Stimulated activated memory B cell treated with anti-CD40 and anti-IgM and Interleukin-4, amounts not matched to agents 10 μg/mL and 1 μg/mL and 100 μg/mL, for 72 hours (primary cell): ENCODE measurements around the gene CLCN7.

Source experiments
- ATAC-seq: fragments of 150-1000 bp; cut with Tn5 transposase; 2 replicates; pipeline ENCODE4 v1.10.0; 2021
- H3K27ac Mint-ChIP-seq: one replicate; pipeline ENCODE4 v1.8.0; 2022; ENCODE audit warnings: mild to moderate bottlenecking, mixed read lengths
- H3K27me3 Mint-ChIP-seq: one replicate; pipeline ENCODE4 v1.8.0; 2022; ENCODE audit warnings: mixed read lengths
- H3K36me3 Mint-ChIP-seq: one replicate; pipeline ENCODE4 v1.8.0; 2022; ENCODE audit warnings: mixed read lengths
- H3K4me1 Mint-ChIP-seq: one replicate; pipeline ENCODE4 v1.8.0; 2022; ENCODE audit warnings: mixed read lengths
- H3K4me3 Mint-ChIP-seq: one replicate; pipeline ENCODE4 v1.8.0; 2022; ENCODE audit warnings: mild to moderate bottlenecking, moderate library complexity, mixed read lengths
- H3K9me3 Mint-ChIP-seq: one replicate; pipeline ENCODE4 v1.8.0; 2022; ENCODE audit warnings: mixed read lengths

CLCN7 gene

GRCh38 chr16:1464894-1465566 lies 9.8 kb downstream of the CLCN7 start:
- H3K4me3 Mint-ChIP-seq: no peak overlapping the region
- no peaks in the 10 kb centered on the region for H3K9me3 Mint-ChIP-seq
- no peak overlapping the region for H3K27ac Mint-ChIP-seq
- peaks cover 22% of the 10 kb centered on the region for H3K4me1 Mint-ChIP-seq
- H3K36me3 Mint-ChIP-seq: peaks cover 29% of the 10 kb centered on the region
- no peak for ATAC-seq
- H3K27me3 Mint-ChIP-seq: no peaks in the 10 kb centered on the region

- Mint-ChIP-seq H3K4me1 (peaks cover 22% of the 10 kb centered on the region), H3K4me3 (no peak overlapping the region), H3K9me3 (no peaks in the 10 kb centered on the region), H3K36me3 (peaks cover 34% of the 10 kb centered on the region), H3K27ac (no peak overlapping the region), H3K27me3 (no peaks in the 10 kb centered on the region)
- ATAC-seq: no peak
These were observed 10.5 kb downstream of the CLCN7 start for GRCh38 chr16:1464196-1464893.

GRCh38 chr16:1461146-1461545 lies 13.7 kb downstream of the CLCN7 start:
- no peak for ATAC-seq
- H3K4me3 Mint-ChIP-seq: no peak overlapping the region
- peak overlapping the region; percentile 44 for H3K27ac Mint-ChIP-seq
- peaks cover 25% of the 10 kb centered on the region for H3K4me1 Mint-ChIP-seq
- no peaks in the 10 kb centered on the region for H3K9me3 Mint-ChIP-seq
- peaks cover 44% of the 10 kb centered on the region for H3K36me3 Mint-ChIP-seq
- H3K27me3 Mint-ChIP-seq: no peaks in the 10 kb centered on the region

GRCh38 chr16:1460602-1461138 lies 14.2 kb downstream of the CLCN7 start:
- Mint-ChIP-seq H3K4me1 (peaks cover 25% of the 10 kb centered on the region), H3K36me3 (peaks cover 44% of the 10 kb centered on the region), H3K27me3 (no peaks in the 10 kb centered on the region), H3K9me3 (no peaks in the 10 kb centered on the region), H3K27ac (peak overlapping the region; percentile 44), H3K4me3 (no peak overlapping the region)
- no peak for ATAC-seq

- Mint-ChIP-seq H3K4me1 (peaks cover 25% of the 10 kb centered on the region), H3K9me3 (no peaks in the 10 kb centered on the region), H3K27ac (peak overlapping the region; percentile 98), H3K4me3 (no peak overlapping the region), H3K27me3 (no peaks in the 10 kb centered on the region), H3K36me3 (peaks cover 44% of the 10 kb centered on the region)
- ATAC-seq: no peak
These were observed 14.9 kb downstream of the CLCN7 start for GRCh38 chr16:1459967-1460366.

- peaks cover 47% of the 10 kb centered on the region for H3K36me3 Mint-ChIP-seq
- H3K4me3 Mint-ChIP-seq: peak overlapping the region; percentile 47
- H3K4me1 Mint-ChIP-seq: peaks cover 25% of the 10 kb centered on the region
- H3K9me3 Mint-ChIP-seq: no peaks in the 10 kb centered on the region
- H3K27me3 Mint-ChIP-seq: no peaks in the 10 kb centered on the region
- peak overlapping the region; percentile 98 for H3K27ac Mint-ChIP-seq
- ATAC-seq: peak; percentile 92
These were observed 15.9 kb downstream of the CLCN7 start for GRCh38 chr16:1458977-1459341.

- no peaks in the 10 kb centered on the region for H3K9me3 Mint-ChIP-seq
- peaks cover 52% of the 10 kb centered on the region for H3K36me3 Mint-ChIP-seq
- H3K4me3 Mint-ChIP-seq: peak overlapping the region; percentile 47
- H3K4me1 Mint-ChIP-seq: peaks cover 25% of the 10 kb centered on the region
- ATAC-seq: peak; percentile 78
- peak overlapping the region; percentile 98 for H3K27ac Mint-ChIP-seq
- H3K27me3 Mint-ChIP-seq: no peaks in the 10 kb centered on the region
These were observed 16.4 kb downstream of the CLCN7 start for GRCh38 chr16:1458336-1458976.

- peaks cover 25% of the 10 kb centered on the region for H3K4me1 Mint-ChIP-seq
- peak overlapping the region; percentile 98 for H3K27ac Mint-ChIP-seq
- no peaks in the 10 kb centered on the region for H3K9me3 Mint-ChIP-seq
- H3K27me3 Mint-ChIP-seq: no peaks in the 10 kb centered on the region
- no peak for ATAC-seq
- peaks cover 49% of the 10 kb centered on the region for H3K36me3 Mint-ChIP-seq
- peak overlapping the region; percentile 10 for H3K4me3 Mint-ChIP-seq
These were observed 17.2 kb downstream of the CLCN7 start for GRCh38 chr16:1457489-1458245.

GRCh38 chr16:1456951-1457350 lies 17.9 kb downstream of the CLCN7 start:
- Mint-ChIP-seq H3K9me3 (no peaks in the 10 kb centered on the region), H3K36me3 (peaks cover 44% of the 10 kb centered on the region), H3K4me3 (no peak overlapping the region), H3K27me3 (no peaks in the 10 kb centered on the region), H3K27ac (no peak overlapping the region), H3K4me1 (peaks cover 25% of the 10 kb centered on the region)
- ATAC-seq: no peak

GRCh38 chr16:1455190-1456171 lies 19.3 kb downstream of the CLCN7 start:
- Mint-ChIP-seq H3K4me3 (no peak overlapping the region), H3K36me3 (peaks cover 43% of the 10 kb centered on the region), H3K4me1 (peaks cover 25% of the 10 kb centered on the region), H3K9me3 (no peaks in the 10 kb centered on the region), H3K27ac (no peak overlapping the region), H3K27me3 (no peaks in the 10 kb centered on the region)
- ATAC-seq: no peak

GRCh38 chr16:1454561-1454960 lies 20.3 kb downstream of the CLCN7 start:
- no peak overlapping the region for H3K27ac Mint-ChIP-seq
- no peak for ATAC-seq
- peaks cover 43% of the 10 kb centered on the region for H3K36me3 Mint-ChIP-seq
- no peaks in the 10 kb centered on the region for H3K27me3 Mint-ChIP-seq
- no peak overlapping the region for H3K4me3 Mint-ChIP-seq
- no peaks in the 10 kb centered on the region for H3K9me3 Mint-ChIP-seq
- H3K4me1 Mint-ChIP-seq: peaks cover 17% of the 10 kb centered on the region

- Mint-ChIP-seq H3K27me3 (no peaks in the 10 kb centered on the region), H3K9me3 (no peaks in the 10 kb centered on the region), H3K4me1 (peaks cover 6% of the 10 kb centered on the region), H3K36me3 (peaks cover 39% of the 10 kb centered on the region), H3K4me3 (no peak overlapping the region), H3K27ac (no peak overlapping the region)
- no peak for ATAC-seq
These were observed 21.5 kb downstream of the CLCN7 start for GRCh38 chr16:1453316-1453715.

- no peak overlapping the region for H3K27ac Mint-ChIP-seq
- ATAC-seq: no peak
- no peaks in the 10 kb centered on the region for H3K27me3 Mint-ChIP-seq
- no peaks in the 10 kb centered on the region for H3K4me1 Mint-ChIP-seq
- H3K36me3 Mint-ChIP-seq: peaks cover 45% of the 10 kb centered on the region
- no peaks in the 10 kb centered on the region for H3K9me3 Mint-ChIP-seq
- no peak overlapping the region for H3K4me3 Mint-ChIP-seq
These were observed 22.3 kb downstream of the CLCN7 start for GRCh38 chr16:1452530-1452929.

GRCh38 chr16:1451702-1452392 lies 23.0 kb downstream of the CLCN7 start:
- Mint-ChIP-seq H3K36me3 (peaks cover 45% of the 10 kb centered on the region), H3K4me1 (no peaks in the 10 kb centered on the region), H3K27ac (no peak overlapping the region), H3K4me3 (no peak overlapping the region), H3K27me3 (no peaks in the 10 kb centered on the region), H3K9me3 (no peaks in the 10 kb centered on the region)
- ATAC-seq: no peak
